Coronary artery (tissue), 2 donors: ENCODE measurements around the gene NKAIN4.

ENCODE experiments used
- DNase-seq: peaks from one replicate; pipeline ENCODE4 v3.0.0-alpha.2; 2017; ENCODE audit warnings: low spot score
- H3K27ac ChIP-seq, 2 donors: fragments of 200-600 bp; sonication (generic); one replicate each; pipeline ENCODE4 v1.5.1; 2016 to 2019
- H3K4me3 ChIP-seq: fragments of 200-600 bp; sonication (generic); 2 replicates; pipeline ENCODE4 v1.5.1; 2016; ENCODE audit warnings: mild to moderate bottlenecking, moderate library complexity
- CTCF ChIP-seq: fragments of 200-600 bp; sonication (generic); IDR thresholded peaks from one replicate; pipeline ENCODE4 v1.5.1; 2019; ENCODE audit warnings: antibody characterized with exemption

The NKAIN4 gene

GRCh38 chr20:63241272-63241671, 13.0 kb downstream of the NKAIN4 start:
- no peak for DNase-seq
- Histone ChIP-seq H3K27ac (no peak overlapping the region), H3K4me3 (no peak overlapping the region)
- no peak for TF ChIP-seq CTCF

GRCh38 chr20:63240004-63240403, 14.3 kb downstream of the NKAIN4 start:
- no peak for DNase-seq

GRCh38 chr20:63239431-63239830, 14.8 kb downstream of the NKAIN4 start:
- DNase-seq = no peak
- Histone ChIP-seq H3K27ac (no peak overlapping the region), H3K4me3 (no peak overlapping the region)
- no peak for TF ChIP-seq CTCF

More at GRCh38 chr20:63240004-63240403, 14.3 kb downstream of the NKAIN4 start:
- no peak for TF ChIP-seq CTCF
- Histone ChIP-seq H3K27ac (no peak overlapping the region), H3K4me3 (no peak overlapping the region)

- H3K4me3 ChIP-seq = no peak overlapping the region
- no peak overlapping the region for H3K27ac ChIP-seq
- no peak for DNase-seq
- TF ChIP-seq CTCF = no peak
These were observed 15.6 kb downstream of the NKAIN4 start for GRCh38 chr20:63238514-63239125.

- no peak overlapping the region for H3K27ac ChIP-seq
- no peak overlapping the region for H3K4me3 ChIP-seq
- DNase-seq = no peak
- TF ChIP-seq CTCF = no peak
These were observed 16.2 kb downstream of the NKAIN4 start for GRCh38 chr20:63238031-63238430.

- Histone ChIP-seq H3K4me3 (no peak overlapping the region), H3K27ac (no peak overlapping the region)
- DNase-seq = no peak
- TF ChIP-seq CTCF = no peak
These were observed 18.0 kb downstream of the NKAIN4 start for GRCh38 chr20:63236116-63236837.
